ENCODE results near the gene ALDH1L2.
"Not testable (repeated sequence)": the region's sequence is repeated elsewhere in the genome, so short reads cannot be mapped to it uniquely, and the experiment has no call there.

ALDH1L2 gene

DNA sequence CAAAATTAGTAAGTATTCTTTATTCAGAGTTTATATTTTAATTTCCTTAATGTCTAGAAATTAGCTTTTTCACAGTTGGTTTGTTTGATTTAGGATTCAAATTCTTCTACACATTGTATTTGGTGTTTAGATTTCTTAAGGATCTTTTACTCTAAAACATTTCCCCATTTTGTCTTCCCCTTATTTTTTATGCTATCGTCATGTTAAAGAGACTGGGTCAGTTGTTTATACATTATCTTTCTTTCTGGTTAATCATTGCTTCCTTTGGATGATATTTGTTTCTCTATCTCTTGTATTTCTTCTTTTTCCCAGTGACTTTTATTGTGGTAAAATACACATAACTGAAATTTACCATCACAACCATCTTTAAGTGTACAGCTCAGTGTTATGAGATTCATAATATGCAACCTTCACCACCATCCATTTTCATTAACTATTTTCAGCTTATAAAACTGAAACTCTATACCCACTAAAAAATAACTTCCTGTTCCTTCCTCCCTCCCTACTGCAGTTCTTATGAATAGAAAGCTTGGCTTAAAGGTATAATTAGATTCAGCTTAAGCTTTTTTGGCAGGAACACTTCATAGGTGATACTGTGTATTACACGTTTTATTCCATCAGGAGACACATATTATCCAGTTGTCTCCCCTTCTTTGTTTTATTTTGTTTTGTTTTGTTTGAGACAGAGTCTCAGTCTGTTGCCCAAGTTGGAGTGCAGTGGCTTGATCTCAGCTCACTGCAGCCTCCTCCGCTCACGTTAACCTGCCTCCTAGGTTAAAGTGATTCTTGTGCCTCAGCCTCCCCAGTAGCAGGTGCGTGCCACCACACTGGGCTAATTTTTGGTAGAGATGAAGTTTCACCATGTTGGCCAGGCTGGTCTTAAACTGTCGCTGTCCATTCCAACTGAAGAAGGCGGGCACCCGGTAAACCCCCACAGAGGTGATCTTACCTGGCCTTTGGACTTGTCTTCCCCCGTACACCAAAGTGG is 53.1 kb downstream of the ALDH1L2 start:
- DNase-seq, result peak; percentile 44

DNA sequence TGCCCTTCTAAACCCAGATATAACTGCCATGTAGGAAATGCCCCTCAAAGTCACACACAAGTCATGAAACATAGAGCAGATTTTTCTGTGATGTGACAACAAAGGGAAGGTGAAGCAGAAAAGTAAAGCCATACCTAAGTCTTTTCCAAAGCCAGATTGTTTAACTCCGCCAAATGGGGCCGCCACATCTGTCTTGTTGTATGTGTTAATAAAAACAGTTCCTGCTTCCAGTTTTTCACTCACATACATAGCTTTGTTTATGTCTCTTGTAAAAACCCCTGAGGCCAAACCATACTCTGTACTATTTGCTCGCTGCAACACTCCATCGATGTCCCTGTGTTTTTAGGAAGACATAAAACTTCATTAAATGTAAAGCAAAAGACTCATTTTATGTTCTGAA is 57.8 kb downstream of the ALDH1L2 start:
- DNase-seq, result no peak

DNA sequence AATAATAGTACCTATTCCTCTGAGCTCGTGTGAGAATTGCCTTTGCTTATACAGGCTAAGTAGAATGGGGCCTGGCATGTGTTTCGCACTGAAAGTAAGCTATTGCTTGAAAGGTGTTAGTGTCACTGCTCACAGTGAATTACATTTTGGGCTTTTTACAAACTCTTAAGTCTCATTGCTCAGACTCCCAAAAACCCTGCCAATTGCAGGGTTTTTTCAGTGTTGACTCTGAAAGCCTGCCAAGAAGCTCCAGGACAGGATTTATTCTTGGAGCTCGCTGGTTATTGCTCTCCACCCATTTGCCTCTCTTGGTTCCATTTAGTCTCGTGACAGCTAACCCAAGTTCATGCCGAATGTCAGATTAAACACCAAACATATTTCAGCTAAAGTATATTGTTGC is 58.4 kb downstream of the ALDH1L2 start:
- DNase-seq, result no peak

DNA sequence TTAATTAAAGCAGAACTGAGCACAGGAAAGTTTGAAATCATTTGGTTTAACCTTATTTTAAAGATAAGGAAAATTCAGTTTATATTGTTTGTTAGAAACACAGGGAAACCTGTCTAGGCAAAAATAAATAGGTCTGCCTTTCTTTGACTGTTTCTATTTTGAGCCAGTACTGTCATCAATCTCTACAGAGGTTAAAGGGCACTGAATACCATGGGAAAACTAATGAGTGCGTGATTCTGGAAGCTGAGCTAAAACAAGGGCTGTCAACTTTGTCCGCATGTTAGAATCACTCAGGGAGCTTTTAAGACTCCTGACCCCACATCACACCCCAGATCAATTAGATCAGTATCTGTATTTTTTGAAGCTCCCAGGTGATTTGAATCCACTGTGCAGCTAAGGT is 59.3 kb downstream of the ALDH1L2 start:
- no peak for DNase-seq

DNA sequence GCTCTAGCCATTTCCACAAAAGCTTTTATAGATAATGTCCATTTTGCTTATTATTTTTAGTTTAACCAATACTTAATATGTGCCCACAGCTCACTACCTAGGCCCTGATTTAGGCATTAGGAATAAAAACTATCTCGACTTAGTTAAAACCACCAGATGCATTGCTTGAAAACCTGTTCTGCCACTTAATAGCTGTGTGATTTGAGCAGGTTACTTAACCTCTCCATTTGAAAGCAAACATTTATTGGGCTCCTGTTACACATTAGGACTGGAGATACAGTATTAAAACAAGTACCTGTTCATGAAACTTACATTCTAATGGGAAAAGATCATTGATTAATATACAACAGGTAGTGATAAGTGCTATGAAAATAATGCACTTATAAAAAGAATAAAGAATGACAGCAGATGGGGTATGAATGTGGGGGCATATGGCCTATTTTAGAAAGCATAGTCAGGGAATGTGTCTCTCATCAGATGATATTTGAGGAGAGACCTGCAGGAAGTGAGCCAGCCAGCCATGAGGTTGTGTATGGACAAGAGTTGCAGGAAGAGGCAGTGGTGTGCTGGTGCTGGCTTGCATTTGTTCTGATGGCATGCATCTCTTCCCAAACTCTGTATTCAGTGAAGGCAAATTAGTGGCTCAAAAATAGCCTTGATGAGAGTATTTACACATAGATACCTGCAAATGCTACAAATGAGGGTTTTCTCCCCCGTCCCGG is 63.9 kb downstream of the ALDH1L2 start:
- no peak for DNase-seq

DNA sequence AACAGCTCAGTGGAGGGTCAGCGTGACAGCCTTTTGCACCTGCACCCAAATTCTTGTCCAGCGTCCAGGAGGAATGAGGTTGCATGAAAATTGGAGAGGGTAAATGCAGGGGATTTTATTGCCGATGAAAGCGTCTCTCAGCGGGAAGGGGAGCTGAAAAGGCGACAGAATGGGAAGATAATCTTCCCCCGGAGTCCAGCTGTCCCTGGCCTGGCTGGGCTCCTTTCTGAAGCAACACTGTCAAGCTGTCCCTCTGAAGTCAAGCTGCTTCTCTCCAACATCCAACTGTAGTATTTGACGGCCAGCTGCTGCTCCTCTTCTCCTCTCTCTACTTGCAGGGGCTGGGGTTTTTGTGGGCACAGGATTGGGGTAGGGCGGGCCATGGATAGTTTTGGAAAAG is 65.5 kb downstream of the ALDH1L2 start:
- DNase-seq, result no peak

DNA sequence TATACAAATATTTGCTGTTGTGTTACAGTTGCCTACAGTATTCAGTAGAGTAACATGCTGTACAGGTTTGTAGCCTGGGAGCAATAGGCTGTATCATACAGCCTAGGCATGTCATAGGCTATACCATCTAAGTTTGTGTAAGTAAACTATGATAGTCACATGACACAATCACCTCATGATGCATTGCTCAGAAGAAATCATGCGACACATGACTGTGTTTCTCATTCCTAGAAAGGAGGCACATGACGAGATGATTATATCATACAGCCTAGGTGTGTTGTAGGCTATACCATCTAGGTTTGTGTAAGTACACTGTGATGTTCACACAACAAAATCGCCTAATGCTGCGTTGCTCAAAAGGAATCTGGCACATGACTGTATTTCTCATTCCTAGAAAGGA is 66.2 kb downstream of the ALDH1L2 start:
- DNase-seq, result peak; percentile 36

DNA sequence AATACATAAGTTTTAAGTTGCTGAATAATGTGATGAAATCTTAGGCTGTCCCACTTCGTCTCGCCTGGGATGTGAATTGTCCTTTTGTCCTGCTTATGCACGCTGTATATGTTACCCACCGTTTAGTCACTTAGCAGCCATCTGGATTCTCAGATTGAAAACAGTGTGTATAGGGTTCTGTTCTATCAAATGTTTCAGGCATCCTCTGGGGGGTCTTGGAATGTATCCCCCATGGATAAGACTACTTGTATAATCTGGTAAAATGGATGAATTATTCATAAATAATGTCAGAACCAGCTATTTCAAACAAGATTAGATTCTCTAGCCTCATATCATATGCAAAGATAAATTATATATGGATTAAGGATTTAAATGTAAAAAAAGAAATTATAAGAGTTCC is 68.7 kb downstream of the ALDH1L2 start:
- no peak for DNase-seq

DNA sequence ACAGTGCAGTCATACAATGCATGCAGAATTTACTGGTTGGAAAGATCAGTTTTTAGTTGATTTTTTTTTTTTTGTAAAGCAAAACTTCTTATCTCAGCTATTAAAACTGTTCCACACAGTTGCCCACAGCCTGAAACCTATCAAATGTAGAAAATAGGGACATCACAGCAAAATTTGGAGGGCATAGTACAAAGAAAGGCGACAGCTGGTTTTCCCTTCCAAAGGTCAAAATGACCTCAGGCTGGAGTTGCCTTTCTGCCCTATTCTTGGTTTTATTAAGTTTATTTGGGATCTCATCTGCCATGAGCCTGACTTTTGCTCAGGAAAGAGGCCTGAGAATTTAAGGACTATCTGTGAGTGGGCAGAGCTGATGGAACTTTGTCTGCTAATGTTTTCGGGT is 69.7 kb downstream of the ALDH1L2 start:
- no peak for DNase-seq

DNA sequence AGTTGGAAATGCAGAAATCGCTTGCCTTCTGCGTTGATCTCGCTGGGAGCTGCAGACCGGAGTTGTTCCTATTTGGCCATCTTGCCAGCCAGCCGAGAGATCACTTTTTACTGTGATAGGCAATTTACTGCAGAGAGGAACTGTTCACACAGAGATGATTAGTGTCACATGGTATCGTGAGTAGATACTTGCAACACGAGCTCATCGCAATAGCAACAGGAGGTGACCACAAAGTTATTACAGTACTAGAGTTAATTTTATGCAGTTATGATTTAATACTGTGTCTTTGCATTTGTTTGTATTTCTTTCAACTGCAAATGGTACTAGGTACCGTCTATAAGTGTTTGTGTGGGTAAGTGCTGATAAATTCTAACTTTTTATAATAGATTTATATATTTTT is 70.4 kb downstream of the ALDH1L2 start:
- DNase-seq, result peak; percentile 57

DNA sequence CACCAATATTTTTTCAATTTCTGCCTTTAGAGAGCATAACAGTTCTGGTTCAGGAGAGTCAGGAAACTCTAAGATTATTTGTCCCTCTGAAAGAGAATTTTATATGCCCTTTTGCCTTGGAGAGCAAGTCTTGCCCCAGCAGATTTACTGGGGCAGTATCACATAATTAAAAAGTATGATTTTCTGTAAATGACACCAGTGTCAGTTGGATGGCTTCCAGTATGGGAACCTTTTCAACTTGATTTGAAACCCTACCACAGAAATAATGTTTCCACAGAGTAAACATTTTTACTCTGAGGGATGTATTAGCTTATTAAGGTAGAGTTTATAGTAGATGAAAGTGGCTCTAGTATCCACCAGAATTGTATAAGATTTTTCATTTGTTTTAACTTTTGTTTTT is 82.8 kb downstream of the ALDH1L2 start:
- no peak for DNase-seq

DNA sequence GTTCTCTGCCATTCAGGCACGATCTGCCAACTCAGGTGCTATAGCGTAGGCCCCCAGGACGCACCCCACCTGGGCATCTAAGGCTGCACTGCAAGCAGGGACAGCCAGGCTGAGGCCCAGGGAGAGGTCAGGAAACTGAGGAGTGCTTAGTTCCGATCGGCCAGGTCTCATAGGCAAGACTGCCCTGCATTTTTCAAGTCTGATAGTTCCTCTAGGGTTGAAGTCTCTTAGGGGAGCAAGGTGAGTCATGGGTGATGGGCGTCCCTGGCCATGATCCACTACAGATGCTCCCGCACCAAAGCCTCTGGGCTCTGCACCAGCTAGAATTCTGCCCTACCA is 84.9 kb downstream of the ALDH1L2 start:
- DNase-seq, result no peak

DNA sequence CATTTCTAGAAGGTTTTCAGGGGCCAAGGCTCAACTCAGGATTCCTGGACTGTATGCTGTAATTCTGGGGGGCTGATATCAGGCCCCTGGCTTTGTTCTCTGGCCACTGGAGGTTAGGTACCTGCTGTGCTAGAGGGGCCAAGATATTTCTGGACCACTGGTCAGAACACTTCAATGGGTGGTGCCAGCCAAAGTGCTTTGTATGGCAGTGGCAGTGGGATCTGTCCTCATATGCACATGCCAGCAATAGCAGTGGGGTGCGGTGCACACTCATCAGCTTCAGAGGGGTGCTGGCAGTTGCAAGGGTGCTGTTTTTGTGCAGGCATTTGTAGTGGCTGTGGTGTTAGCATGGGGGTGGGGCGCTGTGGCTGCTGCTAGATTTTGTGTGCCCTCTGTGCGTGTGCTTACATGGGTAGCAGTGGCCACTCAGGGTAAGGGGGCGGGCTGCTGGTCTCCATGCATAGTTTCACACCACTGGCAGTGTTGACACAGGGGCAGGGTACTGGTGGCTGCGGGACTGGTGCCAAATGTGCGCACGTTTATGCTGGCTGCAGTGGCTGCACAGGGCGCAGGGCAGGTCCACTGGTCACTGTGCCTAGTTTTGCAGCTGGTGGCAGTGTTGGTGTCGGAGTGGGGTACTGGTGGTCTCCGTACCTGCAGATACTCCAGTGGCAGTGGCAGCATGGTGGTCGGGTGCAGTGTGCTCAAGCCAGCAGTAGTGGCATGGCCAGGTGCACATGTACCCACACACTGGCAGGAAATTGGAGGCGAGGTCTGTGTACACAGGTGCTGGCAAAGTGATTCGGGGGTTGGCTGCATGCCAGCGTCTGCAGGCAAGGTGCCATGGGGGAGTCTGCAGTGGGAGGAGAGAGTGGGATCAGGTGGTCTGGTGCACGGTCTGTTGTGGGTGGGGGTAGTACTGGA is 85.6 kb downstream of the ALDH1L2 start:
- no peak for DNase-seq

DNA sequence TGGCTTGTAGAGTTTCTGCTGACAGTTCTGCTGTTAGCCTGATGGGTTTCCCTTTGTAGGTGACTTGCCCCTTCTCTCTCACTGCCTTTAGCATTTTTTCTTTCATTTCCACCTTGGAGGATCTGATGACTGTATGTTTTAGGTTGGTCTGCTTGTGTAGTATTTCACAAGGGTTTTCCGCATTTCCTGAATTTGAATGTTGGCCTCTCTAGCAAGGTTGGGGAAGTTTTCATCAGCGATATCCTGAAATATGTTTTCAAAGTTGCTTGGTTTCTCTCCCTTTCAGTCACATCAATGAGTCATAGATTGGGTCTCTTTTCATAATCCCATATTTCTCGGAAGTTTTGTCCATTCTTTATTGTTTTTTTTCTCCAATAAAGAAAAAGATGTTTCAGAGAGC is 86.7 kb downstream of the ALDH1L2 start:
- DNase-seq, result peak; percentile 84

DNA sequence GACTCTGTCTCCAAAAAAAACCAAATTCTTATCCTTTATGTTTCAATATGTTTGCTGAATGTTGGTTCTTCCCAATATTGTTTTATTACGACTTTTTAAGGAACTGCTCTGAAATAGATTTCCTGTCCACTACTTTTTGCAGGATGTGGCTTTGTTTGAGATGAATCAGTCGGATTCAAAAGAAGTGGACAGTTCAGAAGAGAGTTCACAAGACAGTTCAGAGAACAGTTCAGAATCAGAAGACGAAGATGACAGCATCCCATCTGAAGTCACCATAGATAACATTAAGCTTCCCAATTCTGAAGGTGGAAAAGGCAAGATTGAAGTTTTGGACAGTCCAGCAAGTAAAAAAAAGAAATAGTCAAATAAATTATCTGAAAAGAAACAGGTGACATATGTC is 89.9 kb downstream of the ALDH1L2 start:
- DNase-seq, result peak; percentile 63

DNA sequence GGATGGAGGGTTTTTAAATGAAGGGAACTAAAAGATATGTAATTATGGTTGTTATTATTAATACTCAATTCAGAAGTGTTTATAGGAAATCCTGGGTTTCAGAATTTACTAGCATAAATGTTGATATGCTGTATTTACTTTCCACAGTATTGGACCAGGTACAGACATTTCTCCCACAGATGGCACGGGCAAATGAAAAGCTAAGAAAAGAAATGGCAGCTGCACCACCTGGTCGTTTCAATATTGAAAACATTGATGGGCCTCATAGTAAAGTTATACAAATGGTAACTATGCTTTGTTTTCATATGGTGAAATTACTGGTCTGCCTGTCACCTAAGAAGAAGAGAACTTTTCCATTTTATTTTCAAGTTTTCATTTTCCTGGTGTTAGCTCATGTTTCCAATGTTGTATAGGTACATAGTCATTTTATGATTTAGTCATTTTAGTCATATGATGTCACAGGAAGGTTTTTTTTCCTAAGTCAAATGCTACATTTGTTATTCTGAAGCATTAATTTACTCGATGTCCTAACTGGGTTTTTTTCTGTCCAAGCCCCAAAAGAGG is 92.6 kb downstream of the ALDH1L2 start:
- no peak for DNase-seq

DNA sequence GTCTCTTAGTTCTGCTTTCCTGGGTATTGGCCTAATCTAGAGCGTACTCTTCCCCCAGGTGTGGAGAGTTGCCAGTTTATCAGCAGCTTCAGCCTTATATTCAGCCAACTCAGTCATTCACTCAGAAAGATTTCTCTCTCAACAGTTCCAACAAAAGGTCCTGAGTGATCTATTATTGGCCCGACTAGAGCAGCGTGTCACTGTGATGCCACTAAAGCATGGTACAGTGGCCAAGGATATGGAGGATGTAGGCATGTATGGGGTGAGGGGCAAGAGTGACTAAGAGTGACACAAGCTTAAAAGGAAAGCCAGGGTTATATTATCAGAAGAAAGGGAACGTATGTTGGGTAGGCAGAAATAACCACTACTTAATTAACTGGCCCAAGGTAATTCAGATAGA is 93.3 kb downstream of the ALDH1L2 start:
- DNase-seq, result no peak

DNA sequence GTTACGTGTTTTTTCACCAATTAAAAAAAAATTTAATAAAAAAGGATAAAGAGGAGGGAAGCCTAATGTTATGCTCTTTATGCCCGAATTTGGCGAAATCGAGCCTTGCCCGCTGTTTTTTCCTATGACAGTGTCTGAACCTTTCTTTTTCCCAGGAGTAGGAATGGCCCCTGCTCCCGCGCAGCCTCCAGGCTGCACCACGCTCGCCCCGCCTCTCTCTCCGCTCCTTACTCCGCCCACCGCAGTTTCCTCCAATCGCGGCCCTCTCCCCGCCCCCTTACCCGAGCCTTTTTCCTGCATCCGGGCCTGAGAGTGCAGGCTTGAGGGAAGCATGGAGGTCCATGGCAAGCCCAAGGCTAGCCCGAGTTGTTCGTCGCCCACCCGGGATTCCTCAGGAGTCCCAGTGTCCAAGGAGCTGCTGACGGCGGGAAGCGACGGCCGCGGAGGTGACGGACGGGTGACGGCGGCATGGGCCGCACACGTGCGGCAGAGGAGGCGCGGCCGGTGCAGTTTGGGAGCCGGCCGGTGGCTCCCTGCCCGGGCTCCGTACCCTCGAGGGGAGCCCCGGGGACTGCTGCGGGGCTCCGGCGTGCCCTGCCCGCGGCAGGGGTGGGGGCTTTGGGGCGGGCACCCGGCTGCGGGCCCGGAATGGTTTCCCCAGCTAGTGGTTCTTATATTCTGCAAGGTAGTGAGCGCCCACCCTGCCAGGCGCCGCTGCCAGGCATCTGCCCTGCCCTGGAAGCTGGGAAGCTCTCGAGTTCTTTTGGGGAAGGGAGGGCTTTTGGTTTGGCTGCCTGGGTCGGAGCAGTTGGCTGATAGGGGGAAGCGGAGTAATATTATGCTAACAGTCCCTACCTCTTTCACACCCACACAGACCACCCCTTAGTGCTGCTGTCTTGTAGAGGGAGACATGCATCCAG is 98.0 kb downstream of the ALDH1L2 start, which contains the start of gene NOPCHAP1:
Gene NOPCHAP1, plus strand, starts transcription at position 295 of the 920 bp plus-strand sequence. Its CDS starts 37 bp downstream, at position 332.
- DNase-seq, result peak; percentile 88

DNA sequence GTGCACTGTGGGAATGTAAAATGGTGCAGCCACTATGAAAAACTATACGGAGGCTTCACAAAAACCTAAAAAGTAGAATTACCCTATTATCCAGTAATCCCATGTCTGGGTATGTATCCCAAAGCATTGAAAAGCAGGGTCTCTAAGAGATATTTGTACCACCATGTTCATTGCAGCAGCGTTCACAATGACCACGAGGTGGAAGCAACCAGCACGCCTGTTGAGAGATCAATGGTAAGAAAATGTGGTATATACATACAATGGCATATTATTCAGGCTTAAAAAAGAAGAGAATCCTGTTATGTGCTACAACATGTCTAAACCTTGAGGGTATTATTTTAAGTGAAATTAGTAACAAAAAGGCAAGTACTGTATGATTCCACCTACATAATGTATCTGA is 99.1 kb downstream of the ALDH1L2 start:
- no peak for DNase-seq

DNA sequence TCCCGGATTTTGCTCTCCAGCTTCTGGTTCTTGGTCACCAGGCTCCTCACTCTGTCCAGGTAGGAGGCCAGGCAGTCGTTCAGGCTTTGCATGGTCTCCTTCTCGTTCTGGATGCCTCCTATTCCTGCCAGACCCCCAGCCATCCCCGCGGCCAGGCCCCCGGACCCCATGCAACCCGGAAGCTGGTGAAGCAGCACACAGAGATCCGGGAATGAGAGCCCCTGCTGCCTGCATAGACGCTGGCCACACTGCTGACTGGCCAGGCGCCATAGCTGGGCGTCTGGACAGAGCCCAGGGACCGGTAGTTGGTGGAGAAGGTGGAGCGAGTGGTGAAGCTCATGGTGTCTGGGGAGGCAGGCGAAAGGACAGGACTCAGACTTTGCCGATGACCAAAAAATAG is 106.6 kb downstream of the ALDH1L2 start:
- not testable (repeated sequence) for DNase-seq

DNA sequence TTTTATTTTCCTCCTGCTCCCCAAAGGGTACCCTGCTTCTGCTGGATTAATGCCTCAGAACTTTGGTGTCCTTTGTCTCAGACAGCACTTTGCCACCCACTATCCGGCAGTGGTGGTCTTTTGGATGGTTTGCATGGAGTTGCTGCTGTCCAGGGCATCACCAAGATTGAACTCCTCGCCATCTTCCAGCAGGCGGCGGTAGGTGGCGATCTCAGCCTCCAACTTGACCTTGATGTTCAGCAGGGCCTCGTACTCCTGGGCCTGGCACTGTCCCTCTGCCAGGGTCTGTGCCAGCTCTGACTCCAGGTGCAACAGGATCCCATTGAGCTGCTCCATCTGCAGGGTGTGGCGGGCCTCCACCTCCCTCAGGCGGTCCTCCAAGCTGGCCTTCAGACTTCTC is 107.6 kb downstream of the ALDH1L2 start:
- DNase-seq, result no peak

Measured in inflammatory macrophage treated with lipopolysaccharide for 4 hours (primary cell).